ENCODE results near the gene ACOXL.

ACOXL gene

DNA sequence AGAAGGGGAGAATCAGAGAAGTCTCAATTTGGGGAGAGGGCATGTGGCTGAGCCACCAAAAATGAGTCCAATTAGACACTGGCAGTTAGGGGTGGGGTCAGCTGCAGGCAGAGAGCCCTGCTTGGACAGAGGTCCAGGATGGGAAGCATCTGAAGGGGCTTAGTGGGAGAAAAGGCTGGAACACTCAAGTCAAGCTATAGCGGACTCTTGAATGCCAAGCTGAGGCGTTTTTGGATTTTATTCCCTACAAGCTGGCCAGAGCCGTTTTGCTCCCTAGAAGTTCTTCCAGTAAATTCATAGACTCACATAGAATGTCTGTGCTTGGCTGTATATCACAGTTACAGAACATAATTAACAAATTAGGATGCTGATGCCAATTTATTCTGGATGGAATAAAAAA is 172.8 kb downstream of the ACOXL start:
- no peak for DNase-seq (ENCODE audit: low read depth in 1 of 2, low spot score in 1 of 2)

DNA sequence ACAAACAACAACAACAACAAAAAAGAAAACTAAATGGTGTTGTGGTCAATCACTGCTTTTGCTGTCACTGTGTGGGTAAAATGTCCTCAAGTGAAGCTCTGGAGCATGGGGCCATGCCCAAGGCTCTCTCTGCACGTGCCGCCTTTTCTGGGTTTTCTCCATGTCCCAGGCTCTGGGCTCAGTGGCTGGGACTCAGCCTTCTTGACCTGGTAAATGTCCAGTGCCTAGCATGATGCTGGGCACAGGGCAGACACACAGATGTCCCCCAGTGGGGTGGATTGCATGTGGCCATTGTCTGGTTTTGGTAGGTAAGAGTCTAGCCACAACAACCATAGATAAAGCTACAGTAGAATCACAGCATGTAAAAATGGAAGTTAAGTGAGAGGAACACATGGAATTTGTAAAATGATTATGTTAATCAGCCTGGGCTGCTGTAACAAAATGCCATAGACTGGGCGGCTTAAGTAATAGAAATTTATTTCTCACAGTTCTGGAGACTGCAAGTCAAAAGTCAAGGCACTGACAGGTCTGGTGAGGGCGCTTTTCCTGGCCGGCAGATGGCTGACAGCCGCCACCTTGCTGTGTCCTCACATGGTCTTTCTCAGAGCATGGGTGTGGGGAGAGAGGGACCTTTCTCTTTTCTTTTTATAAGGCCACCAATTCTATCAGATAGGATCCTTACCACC is 174.4 kb downstream of the ACOXL start:
- DNase-seq (ENCODE audit: low read depth in 1 of 2, low spot score in 1 of 2), result no peak

DNA sequence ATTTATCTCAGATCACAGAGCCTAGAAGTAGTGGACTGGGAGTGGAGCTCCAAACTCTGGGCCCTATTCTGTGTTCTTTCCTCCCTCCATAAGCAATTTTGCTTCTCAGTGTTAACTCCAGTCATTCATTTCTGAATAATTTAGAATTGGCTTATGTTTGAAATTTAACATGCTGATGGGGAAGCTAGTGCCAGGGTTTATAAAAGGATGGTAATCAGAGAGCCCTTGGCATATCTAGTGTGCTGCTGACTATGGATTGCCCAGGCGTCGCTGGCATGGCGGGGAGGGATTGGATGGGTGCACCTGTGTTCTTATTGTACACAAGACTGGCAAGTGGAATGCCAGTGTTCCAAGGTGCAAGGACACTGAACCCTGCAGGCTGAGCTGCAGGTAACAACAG is 177.1 kb downstream of the ACOXL start:
- no peak for DNase-seq (ENCODE audit: low read depth in 1 of 2, low spot score in 1 of 2)

DNA sequence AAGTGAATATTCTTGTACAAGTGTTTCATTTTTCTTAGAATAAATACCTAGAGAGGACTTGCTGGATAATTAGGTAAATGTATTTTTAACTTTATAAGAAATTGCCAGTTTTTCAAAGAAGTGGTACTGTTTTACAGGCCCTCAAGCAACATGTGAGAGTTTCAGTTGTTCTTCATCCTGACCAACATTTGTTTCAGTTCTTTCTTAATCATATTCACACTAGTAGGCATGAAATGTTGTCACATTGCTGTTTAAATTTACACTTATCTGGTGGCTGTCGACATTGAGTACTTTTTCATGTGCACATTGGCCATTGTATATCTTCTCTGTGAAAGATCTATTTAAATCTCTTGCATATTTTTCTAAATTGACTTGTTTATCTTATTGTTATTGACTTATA is 178.1 kb downstream of the ACOXL start:
- no peak for DNase-seq (ENCODE audit: low read depth in 1 of 2, low spot score in 1 of 2)

DNA sequence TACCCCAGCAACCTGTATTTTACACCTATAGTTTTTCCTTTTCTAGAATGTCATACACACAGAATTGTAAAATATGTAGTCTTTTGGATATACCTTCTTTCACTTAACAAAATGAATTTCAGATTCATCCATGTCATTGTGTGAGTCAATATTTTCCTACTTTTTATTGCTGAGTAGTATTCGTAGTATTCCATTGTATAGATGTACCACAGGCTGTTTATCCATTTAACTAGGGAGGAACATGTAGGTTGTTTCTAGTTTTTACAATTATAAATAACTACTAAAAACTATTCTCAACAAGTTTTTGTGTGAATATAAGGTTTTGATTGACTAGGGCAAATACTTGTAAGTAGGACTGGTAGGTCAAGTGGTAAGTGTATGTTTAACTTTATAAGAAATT is 187.4 kb downstream of the ACOXL start:
- DNase-seq (ENCODE audit: low read depth in 1 of 2, low spot score in 1 of 2), result no peak

DNA sequence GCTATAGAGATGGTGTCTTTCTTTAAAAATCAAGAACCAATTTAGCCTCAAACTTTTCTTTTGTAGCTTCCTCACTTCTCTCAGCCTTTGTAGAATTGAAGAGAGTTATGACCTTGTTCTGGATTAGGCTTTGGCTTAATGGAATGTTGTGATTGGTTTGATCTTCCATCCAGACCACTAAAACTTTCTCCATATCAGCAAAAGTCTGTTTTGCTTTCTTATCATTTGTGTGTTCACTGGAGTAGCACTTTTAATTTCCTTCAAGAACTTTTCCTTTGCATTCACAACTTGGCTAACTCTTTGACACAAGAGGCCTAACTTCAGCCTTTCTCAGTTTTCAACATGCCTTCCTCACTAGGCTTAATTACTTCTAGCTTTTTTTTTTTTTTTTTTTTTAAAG is 193.1 kb downstream of the ACOXL start:
- DNase-seq (ENCODE audit: low read depth in 1 of 2, low spot score in 1 of 2), result no peak

DNA sequence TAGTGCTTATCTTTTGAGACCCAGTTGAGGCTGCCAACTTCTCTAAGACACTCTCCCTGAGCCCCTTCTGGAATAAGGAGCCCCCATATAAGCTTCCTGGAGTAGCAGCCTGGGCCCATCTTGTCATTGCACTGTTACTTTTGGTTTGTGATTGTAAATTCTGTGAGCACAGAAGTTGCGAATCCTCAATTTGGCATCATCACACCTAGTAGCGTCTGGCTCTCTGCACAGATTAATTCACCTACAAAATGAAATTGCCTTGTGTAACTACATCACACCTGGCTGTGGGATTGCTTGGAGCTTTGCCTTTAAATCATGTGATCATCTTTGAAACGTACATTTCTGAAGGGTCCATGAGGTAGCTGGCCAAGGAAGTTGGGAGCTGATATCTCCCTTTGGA is 195.2 kb downstream of the ACOXL start:
- DNase-seq (ENCODE audit: low read depth in 1 of 2, low spot score in 1 of 2), result no peak

DNA sequence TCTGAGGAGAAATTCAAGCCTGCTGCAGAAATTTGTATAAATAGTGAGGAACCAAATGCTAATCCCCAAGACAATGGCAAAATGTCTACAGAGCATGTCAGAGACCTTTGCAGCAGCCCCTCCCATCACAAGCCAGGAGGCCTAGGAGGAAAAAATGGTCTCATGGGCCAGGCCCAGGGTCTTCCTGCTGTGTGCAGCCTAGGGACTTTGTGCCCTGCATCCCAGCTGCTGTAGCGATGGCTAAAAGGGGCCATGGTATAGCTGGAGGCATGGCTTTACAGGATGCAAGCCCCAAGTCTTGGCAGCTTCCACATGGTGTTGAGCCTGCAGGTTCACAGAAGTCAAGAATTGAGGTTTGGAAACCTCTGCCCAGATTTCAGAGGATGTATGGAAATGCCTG is 197.2 kb downstream of the ACOXL start:
- no peak for DNase-seq (ENCODE audit: low read depth in 1 of 2, low spot score in 1 of 2)

DNA sequence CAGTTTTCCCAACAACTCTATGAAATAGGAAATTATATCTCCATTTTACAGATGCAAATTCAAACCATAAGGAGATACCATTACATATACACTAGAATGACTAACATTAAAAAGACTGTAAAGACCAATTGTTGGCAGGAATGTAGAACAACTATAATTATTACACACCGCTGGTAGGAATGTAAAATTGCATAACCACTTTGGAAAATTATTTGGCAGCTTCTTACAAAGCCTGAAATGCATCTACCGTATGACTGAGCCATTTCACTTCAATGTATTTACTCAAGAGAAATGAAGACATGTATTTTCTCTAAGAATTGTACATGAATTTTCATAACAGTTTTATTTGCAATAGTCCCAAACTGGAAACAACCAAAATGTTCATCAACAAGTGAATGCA is 199.3 kb downstream of the ACOXL start:
- no peak for DNase-seq (ENCODE audit: low read depth in 1 of 2, low spot score in 1 of 2)

DNA sequence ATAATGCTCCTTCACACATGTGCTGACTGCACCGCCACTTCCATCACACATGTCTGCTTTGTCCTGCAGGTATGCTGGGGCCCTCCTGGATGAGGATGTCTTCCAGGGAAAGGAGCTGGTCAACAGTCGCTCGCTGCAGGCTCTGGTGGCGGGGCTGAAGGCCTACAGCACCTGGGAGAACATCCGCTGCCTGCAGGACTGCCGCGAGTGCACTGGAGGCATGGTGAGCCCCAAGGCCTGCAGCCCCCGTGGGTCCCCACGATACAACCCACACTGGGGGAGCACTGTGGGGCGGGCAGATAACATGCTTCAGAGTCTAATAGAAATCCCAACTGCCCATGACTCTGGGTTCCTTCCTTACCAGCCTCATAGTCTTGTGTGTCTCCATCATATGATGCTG is 201.0 kb downstream of the ACOXL start:
- no peak for DNase-seq (ENCODE audit: low read depth in 1 of 2, low spot score in 1 of 2)

DNA sequence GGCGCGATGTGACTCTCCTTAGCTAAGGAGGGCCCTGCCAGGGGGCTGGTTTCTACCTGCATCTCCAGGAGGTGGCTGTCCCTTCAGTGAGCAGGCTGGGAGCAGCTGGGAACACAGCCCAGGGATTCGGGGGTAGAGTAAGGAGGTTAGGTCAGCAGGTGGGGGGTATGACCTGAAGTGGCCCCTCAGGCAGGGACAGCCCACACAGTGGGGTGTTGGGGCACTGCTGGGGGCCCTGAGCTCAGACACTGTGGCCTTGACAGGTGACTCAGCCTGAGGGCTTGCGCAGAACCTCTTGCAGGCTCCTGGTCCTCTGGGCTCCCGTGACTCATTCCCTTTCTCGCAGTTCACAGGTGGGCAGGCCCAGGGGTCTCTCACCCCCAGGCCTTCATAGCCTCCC is 202.6 kb downstream of the ACOXL start:
- no peak for DNase-seq (ENCODE audit: low read depth in 1 of 2, low spot score in 1 of 2)

DNA sequence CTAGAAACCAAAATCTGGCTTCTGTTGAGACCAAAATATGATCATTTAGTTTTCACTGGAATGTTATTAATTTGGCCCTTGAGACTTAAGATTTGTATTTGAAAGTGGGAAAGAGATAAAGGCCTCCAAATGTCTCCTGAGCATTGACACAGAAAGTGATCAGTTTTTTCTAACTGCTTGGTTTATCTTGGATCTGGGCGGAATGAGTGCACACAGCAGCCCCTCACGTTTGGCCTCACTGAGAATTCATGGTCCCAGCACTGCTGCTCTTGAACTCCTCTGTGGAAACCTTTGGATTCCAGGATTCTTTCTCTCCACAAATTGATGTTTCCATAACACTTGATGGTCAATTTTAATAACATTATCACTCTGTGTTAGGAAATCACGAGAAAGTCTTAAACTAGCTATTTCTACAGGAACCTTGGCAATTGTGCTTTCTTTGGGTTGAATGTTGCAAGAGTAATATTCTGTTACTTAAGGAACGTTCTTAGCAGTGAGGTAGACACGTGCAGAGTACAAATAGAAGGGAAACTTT is 208.1 kb downstream of the ACOXL start:
- no peak for DNase-seq (ENCODE audit: low read depth in 1 of 2, low spot score in 1 of 2)

DNA sequence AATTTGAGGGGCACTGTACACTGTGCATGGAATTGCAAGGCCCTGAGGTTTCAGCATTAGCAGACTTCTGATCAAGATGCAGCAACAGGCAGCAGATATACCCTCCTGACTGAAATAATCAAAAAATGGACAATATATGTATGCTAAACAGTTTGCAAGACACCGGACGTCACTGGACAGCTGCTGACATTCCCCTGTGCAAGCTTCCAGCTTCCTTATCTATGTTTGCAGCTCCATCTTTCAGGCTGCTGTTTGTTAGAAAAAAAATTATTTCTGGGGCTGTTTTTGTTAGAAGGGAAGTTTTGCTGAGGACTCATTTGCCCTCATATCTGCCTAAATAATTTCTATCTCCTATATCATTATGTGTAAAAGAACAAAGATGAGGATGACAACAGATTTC is 208.9 kb downstream of the ACOXL start:
- no peak for DNase-seq (ENCODE audit: low read depth in 1 of 2, low spot score in 1 of 2)

DNA sequence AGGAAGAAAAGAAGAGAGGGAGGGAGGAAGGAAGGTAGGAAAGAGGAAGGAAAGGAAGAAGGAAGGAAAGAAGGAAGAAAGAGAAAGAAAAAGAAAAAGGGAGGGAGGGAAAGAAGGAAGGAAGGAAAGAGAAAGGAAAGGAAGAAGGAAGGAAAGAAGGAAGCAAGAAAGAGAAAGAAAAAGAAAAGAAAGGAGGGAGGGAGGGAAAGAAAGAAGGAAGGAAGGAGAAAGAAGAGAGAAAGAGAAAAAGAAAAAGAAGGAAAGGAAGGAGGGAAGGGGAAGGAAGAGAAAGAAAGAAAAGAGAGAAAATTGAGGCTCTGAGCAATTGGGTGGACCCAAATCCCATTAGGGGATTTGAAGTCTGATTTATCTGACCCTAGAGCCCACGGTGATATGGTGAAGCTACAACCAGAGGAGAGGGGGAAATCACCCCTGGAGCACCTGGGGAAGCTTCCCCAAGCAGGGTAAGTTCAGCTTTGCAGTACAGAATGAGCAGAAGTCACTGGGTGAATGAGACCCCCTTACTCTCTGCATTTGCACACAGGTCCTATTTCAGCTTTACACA is 210.8 kb downstream of the ACOXL start:
- no peak for DNase-seq (ENCODE audit: low read depth in 1 of 2, low spot score in 1 of 2)

DNA sequence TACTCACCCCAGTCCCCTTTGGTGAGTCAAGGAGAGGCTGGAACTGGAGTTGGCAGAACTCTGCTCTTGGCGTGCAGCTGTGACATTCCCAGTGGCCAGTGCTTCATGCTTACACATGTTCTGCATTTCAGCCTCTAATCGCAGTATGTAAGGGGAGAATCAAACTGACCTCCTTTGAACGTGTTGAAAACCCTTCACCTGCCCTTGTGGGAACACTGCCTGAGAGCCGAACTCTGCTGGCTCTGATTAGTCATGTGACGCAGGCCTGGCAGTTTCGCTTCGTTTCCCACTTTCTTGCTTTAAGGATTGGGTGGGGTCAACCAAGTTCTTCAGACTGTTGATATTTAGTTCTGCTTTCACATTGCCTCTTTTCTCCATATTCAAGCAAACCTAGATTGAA is 214.5 kb downstream of the ACOXL start:
- no peak for DNase-seq (ENCODE audit: low read depth in 1 of 2, low spot score in 1 of 2)

DNA sequence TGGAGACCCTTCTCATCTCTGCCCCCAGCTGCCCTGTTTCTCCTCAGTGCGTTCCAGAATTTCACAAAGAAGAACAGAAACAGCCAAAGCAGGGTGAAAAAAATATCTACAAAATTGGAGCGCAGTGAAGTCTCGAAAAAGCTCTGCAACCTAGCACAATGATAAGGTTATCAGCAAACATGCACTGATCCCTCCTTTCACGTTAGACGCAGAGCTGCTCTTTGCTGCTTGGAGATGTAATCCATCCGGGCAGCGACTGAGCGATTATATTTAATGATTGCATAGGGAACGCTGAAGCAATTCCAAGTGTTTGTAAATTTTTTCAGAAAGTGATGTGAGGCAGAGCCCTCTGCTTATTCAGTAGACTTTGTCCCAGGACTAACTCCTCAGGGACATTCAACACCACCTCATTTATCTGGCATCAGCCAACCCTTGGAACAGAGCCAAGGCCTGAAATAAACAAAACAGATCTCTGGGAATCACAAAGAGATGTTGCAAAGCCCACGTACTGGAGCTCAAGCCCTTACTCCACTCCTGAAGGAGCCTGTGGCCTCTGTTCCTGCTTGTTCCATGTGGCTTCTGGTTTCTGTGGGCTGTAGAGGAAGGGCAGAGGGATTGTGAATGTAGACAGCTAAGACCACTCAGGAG is 215.8 kb downstream of the ACOXL start:
- DNase-seq (ENCODE audit: low read depth in 1 of 2, low spot score in 1 of 2), result no peak

DNA sequence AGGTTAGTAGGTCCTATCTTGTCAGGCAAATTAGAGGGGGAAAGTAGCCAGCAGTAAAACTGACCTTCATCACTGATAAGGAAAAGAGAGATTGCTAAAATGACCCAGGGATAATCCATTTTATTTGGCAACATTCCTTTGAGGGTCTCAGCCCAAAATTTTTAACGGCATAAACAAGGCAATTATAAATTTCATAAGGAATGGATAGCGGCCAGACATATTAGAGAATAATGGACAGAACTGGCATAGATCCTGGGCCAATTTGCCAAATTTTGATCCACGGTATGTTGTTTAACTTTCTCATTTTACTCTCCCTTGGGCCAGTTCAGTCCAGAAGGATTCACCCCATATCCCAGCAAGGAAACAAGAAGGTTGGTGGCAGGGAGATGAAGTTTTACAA is 217.9 kb downstream of the ACOXL start:
- no peak for DNase-seq (ENCODE audit: low read depth in 1 of 2, low spot score in 1 of 2)

DNA sequence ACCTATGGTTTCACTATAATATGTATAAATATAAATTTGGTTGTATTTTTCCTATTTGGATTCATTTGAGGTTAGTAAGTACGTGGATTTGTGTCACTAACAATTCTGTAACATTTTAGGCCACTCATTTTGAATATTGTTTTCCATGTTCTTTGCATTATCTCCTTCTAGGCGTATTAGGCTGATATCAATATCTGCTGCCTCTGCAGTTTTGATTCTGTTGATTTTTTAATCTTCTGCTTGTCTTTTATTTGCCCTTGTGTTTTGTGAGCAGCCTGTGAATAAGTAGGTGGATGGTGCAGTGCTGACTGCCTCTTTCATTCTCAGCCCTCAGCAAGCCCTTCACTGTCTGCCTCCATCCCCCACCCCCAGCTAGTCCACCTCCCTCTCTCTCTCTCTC is 222.7 kb downstream of the ACOXL start:
- DNase-seq (ENCODE audit: low read depth in 1 of 2, low spot score in 1 of 2), result no peak

DNA sequence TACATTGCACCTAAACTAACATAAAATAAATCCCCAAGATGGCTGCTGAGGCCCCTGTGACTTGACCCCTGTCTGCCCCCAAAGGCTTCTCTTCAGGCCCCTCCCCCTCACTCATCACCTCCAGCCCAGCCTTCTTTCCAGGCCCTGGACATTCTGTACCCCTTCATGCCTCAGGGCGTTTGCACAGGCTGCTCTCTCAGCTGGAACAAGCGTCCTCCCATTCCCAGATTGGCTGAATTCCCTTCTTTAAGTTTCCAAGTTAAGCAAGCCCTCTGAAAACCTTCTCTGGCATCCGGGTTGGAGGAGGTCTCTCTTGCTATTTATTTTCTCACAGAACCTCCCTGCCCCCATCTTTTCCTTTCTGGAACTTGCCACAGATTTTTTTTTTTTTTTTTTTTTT is 223.2 kb downstream of the ACOXL start:
- no peak for DNase-seq (ENCODE audit: low read depth in 1 of 2, low spot score in 1 of 2)

DNA sequence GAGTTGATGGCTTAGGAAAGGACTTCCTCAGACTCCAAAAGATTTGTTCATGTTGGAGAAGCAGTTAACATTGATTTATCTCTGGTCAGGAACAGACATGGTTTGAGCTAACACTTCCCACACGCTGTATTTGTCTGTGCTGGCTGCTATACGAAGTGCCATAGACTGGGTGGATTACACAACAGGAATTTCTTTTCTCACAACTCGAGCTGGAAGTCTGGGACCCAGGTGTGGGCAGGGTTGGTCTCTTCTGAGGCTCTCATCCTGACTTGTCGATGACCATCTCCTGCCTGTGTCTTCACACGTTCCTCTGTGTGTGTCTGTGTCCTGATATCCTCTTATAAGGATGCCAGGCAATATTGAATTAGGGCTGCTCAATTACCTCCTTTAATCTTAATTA is 224.9 kb downstream of the ACOXL start:
- DNase-seq (ENCODE audit: low read depth in 1 of 2, low spot score in 1 of 2), result no peak

DNA sequence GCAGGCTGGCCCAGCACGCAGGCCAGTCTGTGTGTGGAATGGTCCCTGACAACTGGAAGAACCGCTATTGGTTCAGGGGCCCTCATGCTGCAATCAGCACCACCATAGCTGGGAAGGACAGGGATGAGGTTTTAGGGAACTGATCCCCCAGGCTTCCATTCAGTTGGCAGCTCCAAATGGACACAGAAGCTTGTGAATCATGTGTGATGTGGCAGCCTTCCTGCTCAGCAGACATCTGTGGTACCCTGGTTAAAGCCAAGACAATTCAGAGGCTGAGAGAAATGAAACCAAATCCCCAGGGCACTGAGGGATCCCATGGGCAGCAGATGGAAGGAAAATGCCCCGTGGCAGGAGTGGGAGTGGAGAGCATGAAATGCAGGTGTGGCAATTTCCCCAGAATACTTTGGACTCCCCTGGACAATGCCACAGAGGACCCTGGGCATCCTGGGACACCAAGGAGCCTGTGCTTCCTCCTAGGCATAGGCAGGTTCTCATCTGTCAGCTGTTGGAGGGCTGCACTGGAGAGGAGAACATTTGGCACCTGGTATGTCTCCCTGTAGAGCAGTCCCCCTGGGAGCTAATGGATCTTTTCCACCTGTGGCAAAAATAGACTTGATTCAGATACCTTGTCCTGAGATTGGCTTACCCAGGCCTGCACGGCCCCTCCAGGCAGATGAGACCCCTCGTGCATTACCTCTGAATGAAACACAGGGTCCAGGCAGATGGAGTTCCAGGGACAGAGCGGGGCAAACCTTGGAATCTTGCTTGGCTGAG is 226.2 kb downstream of the ACOXL start:
- DNase-seq (ENCODE audit: low read depth in 1 of 2, low spot score in 1 of 2), result no peak

DNA sequence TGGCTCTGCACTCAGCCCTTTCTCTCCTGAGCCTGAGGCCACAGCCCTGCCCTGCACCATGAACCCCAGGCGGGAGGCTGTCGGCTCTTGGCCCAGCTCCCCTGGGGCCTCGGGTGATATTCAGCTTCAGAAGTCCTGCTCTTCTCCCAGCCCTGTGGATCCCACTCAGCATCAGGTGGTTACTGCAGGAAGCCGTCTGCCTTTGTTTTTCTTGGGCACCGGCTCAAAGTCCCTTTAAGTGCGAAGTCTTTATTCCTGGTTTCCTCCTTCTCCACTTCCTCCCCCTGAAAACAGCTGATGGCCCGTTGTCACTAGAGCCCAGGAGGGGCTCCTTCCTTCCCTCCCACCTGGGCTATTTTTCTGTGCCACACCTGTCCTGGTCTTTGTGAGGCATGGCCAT is 226.8 kb downstream of the ACOXL start:
- no peak for DNase-seq (ENCODE audit: low read depth in 1 of 2, low spot score in 1 of 2)
